Measurements from ENCODE around the gene ANKRD26.

Gene ANKRD26

DNA sequence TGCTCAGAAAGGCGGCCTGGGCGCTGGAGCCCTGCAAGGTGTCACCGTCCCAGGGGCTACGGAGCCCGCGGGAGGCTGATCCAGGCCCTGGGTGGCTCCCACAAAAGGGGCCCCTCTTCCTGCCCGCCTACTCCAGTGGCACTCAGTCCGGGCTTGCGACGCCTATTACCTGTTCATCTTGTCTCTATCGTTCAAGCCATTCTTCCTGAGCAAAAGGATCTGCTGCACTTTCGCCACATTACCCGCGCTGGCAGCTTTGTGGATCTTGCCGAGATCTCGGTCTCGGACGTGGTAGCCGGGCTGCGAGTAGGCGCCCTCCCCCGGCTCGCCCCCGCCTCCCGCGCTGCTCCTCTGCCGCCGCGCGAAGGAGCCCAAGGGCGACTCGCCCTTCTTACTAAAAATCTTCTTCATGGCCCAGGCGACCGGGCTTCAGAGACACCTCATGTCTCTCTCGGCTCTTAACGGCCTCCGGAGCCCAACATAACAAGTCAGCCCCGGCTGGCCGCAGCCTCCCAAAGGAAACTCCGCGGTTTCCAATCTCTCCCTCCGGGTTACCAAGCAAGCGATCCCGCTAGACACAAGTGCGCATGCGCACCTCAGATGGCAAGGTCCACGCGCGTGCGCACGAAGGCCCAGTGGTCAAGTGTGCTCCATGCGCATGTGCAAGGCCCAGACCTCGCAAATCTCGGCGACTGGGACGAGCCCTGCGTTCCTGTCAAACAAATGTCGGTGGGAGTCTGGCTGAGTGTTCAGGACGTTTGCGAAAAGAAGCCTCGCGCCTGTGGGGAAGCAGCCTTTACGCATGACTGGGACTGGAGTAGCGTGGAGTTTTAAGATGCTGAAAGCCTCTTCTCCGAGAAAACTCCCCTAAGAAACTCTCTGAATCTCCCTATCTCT is at the start of gene ANKRD26:
TSS of gene ANKRD26 (minus strand) at position 579 of the 897 bp plus-strand sequence. CDS start at position 411, 168 bp downstream.
- H3K9me3 ChIP-seq (ENCODE audit: low read length): no peaks in the 10 kb centered on the region
- H3K4me3 ChIP-seq (ENCODE audit: low read length): peak within 1 kb of the TSS; percentile 69
- peak within 1 kb of the TSS; percentile 86 for H2AFZ ChIP-seq (ENCODE audit: low read depth, low read length)
- H3K27me3 ChIP-seq (ENCODE audit: insufficient read depth, low read length): no peaks in the 10 kb centered on the region
- H3K36me3 ChIP-seq (ENCODE audit: insufficient read depth, low read length): peaks cover 5% of the 10 kb centered on the region
- H3K4me1 ChIP-seq (ENCODE audit: insufficient read depth, low read length): peaks cover 4% of the 10 kb centered on the region

DNA sequence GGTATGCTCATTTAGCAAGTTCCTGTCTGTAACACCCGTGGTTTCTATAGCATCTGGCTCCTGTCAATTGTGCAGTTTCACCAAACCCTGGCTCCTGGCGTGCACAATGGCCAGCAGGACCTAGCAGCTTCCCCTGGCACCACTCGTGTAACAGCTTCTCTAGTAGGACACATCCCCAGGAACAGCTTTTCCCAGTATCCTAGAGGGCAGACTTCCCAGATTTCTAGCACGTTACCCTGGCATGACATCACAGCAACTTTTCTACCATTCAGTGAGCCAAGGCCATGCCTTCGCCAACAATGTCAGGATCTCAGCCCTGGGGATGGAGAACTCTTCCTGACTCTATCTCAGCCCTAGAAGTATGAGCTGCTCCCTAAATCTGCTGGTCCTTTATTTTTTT is 47.4 kb upstream of the ANKRD26 start:
- Histone ChIP-seq H3K27me3 (ENCODE audit: insufficient read depth, low read length) (no peaks in the 10 kb centered on the region), H3K36me3 (ENCODE audit: insufficient read depth, low read length) (peaks cover 54% of the 10 kb centered on the region), H3K9me3 (ENCODE audit: low read length) (no peaks in the 10 kb centered on the region), H3K4me1 (ENCODE audit: insufficient read depth, low read length) (peaks cover 18% of the 10 kb centered on the region), H2AFZ (ENCODE audit: low read depth, low read length) (no peak overlapping the region), H3K4me3 (ENCODE audit: low read length) (no peak overlapping the region)

DNA sequence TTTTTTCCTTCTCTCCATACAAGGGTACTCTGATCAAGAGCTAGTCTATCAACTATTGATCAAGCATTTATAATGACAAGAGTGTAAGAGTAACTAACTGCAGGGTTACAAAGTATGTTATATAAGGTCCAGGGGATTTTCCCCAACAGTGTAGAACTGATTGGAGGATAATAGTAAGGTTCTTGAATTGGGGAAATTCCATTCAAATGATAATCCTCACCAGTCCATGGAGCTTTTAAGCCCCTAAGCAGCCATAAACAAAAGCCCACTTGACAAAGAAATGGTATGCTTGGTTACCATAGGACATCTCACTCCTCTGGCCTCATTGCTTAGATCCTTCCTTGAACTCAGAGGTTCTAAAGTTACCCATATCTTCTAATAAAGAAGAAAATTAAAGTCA is 45.6 kb upstream of the ANKRD26 start:
- no peaks in the 10 kb centered on the region for H3K27me3 ChIP-seq (ENCODE audit: insufficient read depth, low read length)
- H3K4me3 ChIP-seq (ENCODE audit: low read length): no peak overlapping the region
- no peaks in the 10 kb centered on the region for H3K9me3 ChIP-seq (ENCODE audit: low read length)
- H3K4me1 ChIP-seq (ENCODE audit: insufficient read depth, low read length): peaks cover 11% of the 10 kb centered on the region
- peaks cover 67% of the 10 kb centered on the region for H3K36me3 ChIP-seq (ENCODE audit: insufficient read depth, low read length)
- H2AFZ ChIP-seq (ENCODE audit: low read depth, low read length): no peak overlapping the region

DNA sequence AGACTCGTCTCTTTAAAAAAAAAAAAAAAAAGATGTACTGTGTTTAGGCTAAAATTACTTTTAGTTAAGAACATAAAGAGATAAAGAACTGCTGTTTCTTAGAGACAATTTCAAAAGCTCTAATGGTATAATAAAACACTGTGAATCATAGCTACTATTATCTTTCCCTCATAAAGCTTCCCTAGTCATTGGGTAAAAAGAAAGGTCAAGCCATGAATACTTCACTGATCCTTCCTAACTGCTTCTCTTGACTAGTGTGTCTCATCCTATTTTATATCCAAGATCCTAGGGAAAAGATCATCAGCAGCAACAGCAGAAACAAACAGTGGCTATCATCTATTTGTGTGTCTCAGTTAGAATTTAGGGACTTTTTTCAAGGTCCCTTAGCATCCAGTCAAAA is 43.4 kb upstream of the ANKRD26 start:
- Histone ChIP-seq H2AFZ (ENCODE audit: low read depth, low read length) (no peak overlapping the region), H3K36me3 (ENCODE audit: insufficient read depth, low read length) (peaks cover 80% of the 10 kb centered on the region), H3K4me1 (ENCODE audit: insufficient read depth, low read length) (peaks cover 11% of the 10 kb centered on the region), H3K9me3 (ENCODE audit: low read length) (no peaks in the 10 kb centered on the region), H3K4me3 (ENCODE audit: low read length) (no peak overlapping the region), H3K27me3 (ENCODE audit: insufficient read depth, low read length) (no peaks in the 10 kb centered on the region)

DNA sequence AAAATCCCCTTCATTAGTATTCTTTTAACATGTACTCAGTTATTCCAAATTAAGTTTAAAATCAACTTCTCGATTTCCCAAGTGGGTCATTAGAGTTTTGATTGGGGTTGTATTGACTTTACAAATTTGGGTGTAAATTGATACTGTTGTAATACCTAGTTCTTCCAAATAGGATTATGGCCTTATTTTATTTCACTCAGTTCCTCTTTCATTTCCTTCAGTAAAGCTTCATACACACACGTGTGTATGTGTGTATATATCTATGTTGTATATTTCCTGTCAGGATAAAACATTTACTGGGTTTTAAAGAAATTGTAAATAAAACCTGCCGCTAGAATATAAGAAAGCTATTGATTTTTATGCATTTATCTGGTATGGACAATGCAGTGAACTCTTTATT is 38.0 kb upstream of the ANKRD26 start:
- H3K36me3 ChIP-seq (ENCODE audit: insufficient read depth, low read length): peaks cover 81% of the 10 kb centered on the region
- H3K27me3 ChIP-seq (ENCODE audit: insufficient read depth, low read length): no peaks in the 10 kb centered on the region

DNA sequence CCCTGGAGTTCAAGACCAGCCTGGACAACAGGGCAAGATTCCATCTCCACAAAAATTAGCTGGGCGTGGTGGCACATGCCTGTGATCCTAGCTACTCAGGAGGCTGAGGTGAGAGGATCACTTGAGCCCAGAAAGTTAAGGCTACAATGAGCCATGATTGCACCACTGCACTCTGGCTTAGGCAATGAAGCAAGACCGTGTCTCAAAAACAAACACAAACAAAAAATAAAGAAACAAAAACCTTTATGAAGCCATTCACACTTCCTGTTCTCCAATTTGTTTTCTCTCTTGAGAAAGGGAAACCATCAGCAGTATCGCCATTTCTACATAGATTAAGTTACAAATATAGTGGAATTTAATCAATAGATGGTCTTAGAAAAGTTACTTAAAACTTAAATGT is 34.1 kb upstream of the ANKRD26 start:
- H2AFZ ChIP-seq (ENCODE audit: low read depth, low read length): no peak overlapping the region
- H3K9me3 ChIP-seq (ENCODE audit: low read length): no peaks in the 10 kb centered on the region
- peaks cover 86% of the 10 kb centered on the region for H3K36me3 ChIP-seq (ENCODE audit: insufficient read depth, low read length)
- H3K4me1 ChIP-seq (ENCODE audit: insufficient read depth, low read length): no peaks in the 10 kb centered on the region
- no peaks in the 10 kb centered on the region for H3K27me3 ChIP-seq (ENCODE audit: insufficient read depth, low read length)
- H3K4me3 ChIP-seq (ENCODE audit: low read length): no peak overlapping the region

More for the DNA sequence above, 38.0 kb upstream of the ANKRD26 start:
- no peaks in the 10 kb centered on the region for H3K4me1 ChIP-seq (ENCODE audit: insufficient read depth, low read length)
- no peak overlapping the region for H3K4me3 ChIP-seq (ENCODE audit: low read length)
- H3K9me3 ChIP-seq (ENCODE audit: low read length): no peaks in the 10 kb centered on the region
- H2AFZ ChIP-seq (ENCODE audit: low read depth, low read length): no peak overlapping the region

DNA sequence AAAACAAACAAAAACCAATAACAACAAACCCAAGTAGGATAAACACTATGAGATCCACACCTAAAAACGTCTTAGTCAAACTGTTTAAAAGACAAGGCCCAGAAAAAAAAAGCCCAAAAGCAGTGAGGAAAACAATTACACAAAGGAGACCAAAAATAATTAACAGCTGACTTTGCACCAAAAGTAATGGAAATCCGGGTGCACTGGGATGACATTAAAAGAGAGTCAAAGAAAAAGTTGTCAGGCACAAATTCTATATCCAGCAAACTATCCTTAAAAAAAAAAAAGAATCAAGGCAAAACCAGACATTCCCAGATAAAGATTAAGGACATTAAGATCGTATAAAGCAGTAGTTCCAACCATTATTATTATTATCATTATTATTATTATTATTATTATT is 7.9 kb upstream of the ANKRD26 start:
- H3K9me3 ChIP-seq (ENCODE audit: low read length): peaks cover 3% of the 10 kb centered on the region
- no peak overlapping the region for H2AFZ ChIP-seq (ENCODE audit: low read depth, low read length)
- no peaks in the 10 kb centered on the region for H3K4me1 ChIP-seq (ENCODE audit: insufficient read depth, low read length)
- H3K36me3 ChIP-seq (ENCODE audit: insufficient read depth, low read length): peaks cover 48% of the 10 kb centered on the region
- H3K27me3 ChIP-seq (ENCODE audit: insufficient read depth, low read length): no peaks in the 10 kb centered on the region
- H3K4me3 ChIP-seq (ENCODE audit: low read length): no peak overlapping the region

DNA sequence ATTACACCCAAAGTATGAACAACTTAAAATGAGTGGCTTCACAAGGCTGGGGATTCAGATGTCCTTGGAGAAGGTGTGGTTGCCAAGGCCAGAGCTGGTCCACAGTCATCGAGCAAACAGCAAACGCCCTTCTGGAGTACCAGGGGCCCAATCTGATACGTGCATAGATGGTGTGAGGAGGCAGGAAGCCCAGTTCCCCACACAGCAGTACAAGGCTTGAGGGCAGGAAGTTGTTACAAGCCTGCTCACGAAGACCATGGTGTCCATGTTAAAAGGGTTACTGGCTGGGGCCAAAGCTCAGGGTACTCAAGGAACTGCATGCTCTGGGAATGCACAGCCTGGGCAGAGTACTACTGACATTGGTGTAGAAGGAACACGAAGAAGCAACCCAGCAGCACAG is 4.6 kb upstream of the ANKRD26 start:
- Histone ChIP-seq H3K36me3 (ENCODE audit: insufficient read depth, low read length) (peaks cover 18% of the 10 kb centered on the region), H3K27me3 (ENCODE audit: insufficient read depth, low read length) (no peaks in the 10 kb centered on the region), H3K4me3 (ENCODE audit: low read length) (no peak overlapping the region), H2AFZ (ENCODE audit: low read depth, low read length) (no peak overlapping the region), H3K9me3 (ENCODE audit: low read length) (peaks cover 3% of the 10 kb centered on the region), H3K4me1 (ENCODE audit: insufficient read depth, low read length) (peaks cover 4% of the 10 kb centered on the region)

DNA sequence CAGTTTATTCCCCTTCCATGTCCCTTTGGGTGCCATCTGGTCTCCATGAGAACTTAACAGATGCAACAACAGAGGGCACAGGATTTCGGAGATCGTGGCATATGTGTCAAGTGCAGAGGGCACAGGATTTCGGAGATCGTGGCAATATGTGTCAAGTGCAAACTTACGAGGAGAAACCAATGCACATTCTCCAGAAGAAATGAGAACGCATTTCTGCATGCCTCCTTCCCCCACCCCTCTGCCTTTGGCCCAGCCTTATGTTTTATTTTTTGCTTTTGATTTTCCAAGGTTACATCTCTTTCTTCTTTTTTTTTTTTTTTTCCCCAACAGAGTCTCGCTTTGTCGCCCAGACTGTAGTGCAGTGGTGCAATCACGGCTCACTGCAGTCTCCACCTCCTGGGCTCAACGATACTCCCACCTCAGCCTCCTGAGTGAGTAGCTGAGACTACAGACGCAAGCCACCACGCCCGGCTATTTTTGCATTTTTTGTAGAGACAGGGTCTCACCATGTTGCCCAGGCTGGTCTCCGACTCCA is 586 bp upstream of the ANKRD26 start:
- Histone ChIP-seq H3K27me3 (ENCODE audit: insufficient read depth, low read length) (no peaks in the 10 kb centered on the region), H3K4me1 (ENCODE audit: insufficient read depth, low read length) (peaks cover 4% of the 10 kb centered on the region), H3K4me3 (ENCODE audit: low read length) (peak overlapping the region; percentile 69), H3K9me3 (ENCODE audit: low read length) (no peaks in the 10 kb centered on the region), H2AFZ (ENCODE audit: low read depth, low read length) (peak overlapping the region; percentile 86), H3K36me3 (ENCODE audit: insufficient read depth, low read length) (peaks cover 5% of the 10 kb centered on the region)

DNA sequence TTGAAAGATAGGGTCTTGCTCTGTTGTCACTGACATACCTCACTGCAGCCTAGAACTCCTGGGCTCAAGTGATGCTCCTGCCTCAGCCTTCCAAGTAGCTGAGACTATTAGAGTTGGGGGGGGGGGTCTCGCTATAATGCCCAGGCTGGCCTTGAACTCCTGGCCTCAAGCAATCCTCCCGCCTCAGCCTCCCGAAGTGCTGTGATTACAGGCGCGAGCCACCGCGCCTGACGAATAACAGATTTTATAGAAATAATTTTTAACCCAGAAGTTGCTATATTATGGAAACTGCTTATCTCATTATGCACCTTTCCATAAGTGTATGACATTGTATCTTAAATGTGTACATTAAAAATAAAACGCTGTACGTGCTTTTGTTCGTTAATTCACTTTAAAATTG is 846 bp downstream of the ANKRD26 start:
- Histone ChIP-seq H3K4me3 (ENCODE audit: low read length) (peak overlapping the region; percentile 69), H3K4me1 (ENCODE audit: insufficient read depth, low read length) (peaks cover 4% of the 10 kb centered on the region), H3K9me3 (ENCODE audit: low read length) (no peaks in the 10 kb centered on the region), H3K27me3 (ENCODE audit: insufficient read depth, low read length) (no peaks in the 10 kb centered on the region), H2AFZ (ENCODE audit: low read depth, low read length) (peak overlapping the region; percentile 86), H3K36me3 (ENCODE audit: insufficient read depth, low read length) (peaks cover 5% of the 10 kb centered on the region)

DNA sequence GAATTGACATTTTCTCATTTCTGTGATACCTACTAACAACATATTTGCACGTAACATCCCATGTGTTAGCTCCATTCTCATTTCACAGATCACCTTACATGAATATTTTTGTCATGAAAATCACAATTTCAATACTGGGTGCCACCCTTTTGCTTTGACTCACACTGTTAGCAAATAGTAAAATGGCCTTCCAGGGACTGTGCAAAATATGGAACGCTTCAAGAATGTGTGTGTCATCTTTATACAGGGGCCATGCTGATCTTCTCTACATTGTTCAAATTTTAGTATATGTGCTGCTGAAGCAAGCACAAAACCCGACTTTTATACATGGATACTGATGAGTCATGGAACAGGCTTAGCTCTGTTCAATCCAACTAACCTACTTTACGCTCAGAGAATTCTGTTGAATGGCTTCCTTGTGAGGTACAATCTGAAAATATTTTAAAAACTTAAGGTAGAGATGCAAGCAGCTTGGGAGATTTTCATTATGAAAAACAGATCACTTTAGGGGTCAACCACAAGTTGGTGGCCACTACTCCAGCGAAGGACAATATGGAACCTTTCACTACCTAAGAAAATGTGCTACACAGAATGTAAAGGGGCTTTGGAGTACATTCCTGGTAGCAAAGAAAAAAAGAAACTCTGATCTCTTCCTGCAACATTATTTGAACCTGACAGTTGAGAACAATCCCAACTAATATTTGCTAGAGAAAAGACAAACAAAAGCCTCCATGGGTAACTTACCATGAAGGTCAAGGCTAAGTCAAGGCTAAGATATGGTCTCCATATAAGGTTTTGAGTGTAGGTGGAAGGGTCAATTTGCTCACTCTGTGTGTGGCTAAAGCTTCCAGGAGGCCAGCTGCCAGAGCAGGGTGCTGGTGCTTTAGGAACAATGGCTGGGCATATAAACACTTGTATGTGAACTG is 11.9 kb downstream of the ANKRD26 start:
- Histone ChIP-seq H3K9me3 (ENCODE audit: low read length) (no peaks in the 10 kb centered on the region), H2AFZ (ENCODE audit: low read depth, low read length) (no peak overlapping the region), H3K4me3 (ENCODE audit: low read length) (no peak overlapping the region), H3K4me1 (ENCODE audit: insufficient read depth, low read length) (no peaks in the 10 kb centered on the region), H3K27me3 (ENCODE audit: insufficient read depth, low read length) (no peaks in the 10 kb centered on the region), H3K36me3 (ENCODE audit: insufficient read depth, low read length) (peaks cover 41% of the 10 kb centered on the region)

DNA sequence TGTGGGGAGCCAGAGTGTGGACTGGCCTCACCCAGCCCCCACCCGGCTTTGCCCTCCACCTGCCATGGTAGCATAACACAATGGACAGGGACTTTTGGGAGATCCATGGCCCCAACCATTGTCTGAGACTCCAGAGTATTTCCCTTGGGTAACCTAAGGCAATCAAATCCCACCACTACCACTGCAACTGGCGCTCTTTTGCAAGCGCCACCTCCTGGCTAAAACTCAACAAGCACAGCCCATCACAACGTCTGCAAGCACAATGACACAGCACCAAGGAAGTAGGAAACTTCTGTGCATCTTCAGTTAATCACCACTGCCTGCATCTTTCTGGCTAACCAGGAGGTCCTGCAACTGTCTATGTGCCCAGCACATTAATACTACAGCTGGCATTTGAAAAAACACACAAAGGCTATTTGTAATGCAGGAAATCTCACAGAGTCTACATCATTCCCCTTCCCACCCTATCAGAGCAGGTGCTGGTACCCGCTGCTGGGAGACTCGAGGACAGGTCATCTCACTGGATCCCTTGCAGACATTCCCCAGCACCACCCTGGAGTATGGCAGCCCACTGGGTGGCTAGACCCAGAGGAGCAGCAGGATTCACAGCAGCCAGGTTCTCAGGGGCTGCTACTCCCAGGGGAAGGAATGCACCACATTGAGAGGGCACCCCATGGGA is 27.7 kb downstream of the ANKRD26 start:
- H3K4me3 ChIP-seq (ENCODE audit: low read length): no peak overlapping the region
- H3K27me3 ChIP-seq (ENCODE audit: insufficient read depth, low read length): no peaks in the 10 kb centered on the region
- H2AFZ ChIP-seq (ENCODE audit: low read depth, low read length): no peak overlapping the region
- H3K36me3 ChIP-seq (ENCODE audit: insufficient read depth, low read length): peaks cover 45% of the 10 kb centered on the region
- peaks cover 6% of the 10 kb centered on the region for H3K9me3 ChIP-seq (ENCODE audit: low read length)
- H3K4me1 ChIP-seq (ENCODE audit: insufficient read depth, low read length): no peaks in the 10 kb centered on the region

All from neuron (in vitro differentiated cells).